Progenitor cell of endocrine pancreas (in vitro differentiated cells): Measurements from ENCODE around the gene UVRAG. TPM values are rescaled to one million over a fixed set of nuclear protein-coding genes. Genes with fewer than 3 reads are reported as not detected.

Source experiments
- DNase-seq: peaks from one replicate; pipeline ENCODE4 v3.0.0; 2021; ENCODE audit warnings: low spot score; ENCODE audit not compliant: unreplicated experiment
- H3K27ac Mint-ChIP-seq: 2 replicates; pipeline ENCODE4 v1.8.0; 2021; ENCODE audit warnings: mild to moderate bottlenecking, moderate library complexity, mixed read lengths
- H3K27me3 Mint-ChIP-seq: 2 replicates; pipeline ENCODE4 v1.8.0; 2021; ENCODE audit warnings: mixed read lengths
- H3K36me3 Mint-ChIP-seq: 2 replicates; pipeline ENCODE4 v1.8.0; 2022; ENCODE audit warnings: mixed read lengths; ENCODE audit not compliant: insufficient read depth
- H3K4me1 Mint-ChIP-seq: 2 replicates; pipeline ENCODE4 v1.8.0; 2021; ENCODE audit warnings: low read depth, mixed read lengths
- H3K4me3 Mint-ChIP-seq: 2 replicates; pipeline ENCODE4 v1.8.0; 2021; ENCODE audit warnings: low read depth, mild to moderate bottlenecking, moderate library complexity, mixed read lengths
- H3K9me3 Mint-ChIP-seq: 2 replicates; pipeline ENCODE4 v1.8.0; 2021; ENCODE audit warnings: low read depth, mixed read lengths
- total RNA-seq: library from RNA; stranded (reverse); gene quantifications from 2 replicates; pipeline ENCODE4 v1.2.1, GENCODE V29; 2021
- TF ChIP-seq, protein P1 (sequence below): fragments of 200-600 bp; sonication (generic); IDR thresholded peaks from one replicate; pipeline ENCODE4 v1.5.0; 2021; ENCODE audit warnings: antibody characterized with exemption, mild to moderate bottlenecking; ENCODE audit not compliant: unreplicated experiment

Gene UVRAG
- total RNA-seq, 1 donor from 2014 or later = 25.7 TPM

DNA sequence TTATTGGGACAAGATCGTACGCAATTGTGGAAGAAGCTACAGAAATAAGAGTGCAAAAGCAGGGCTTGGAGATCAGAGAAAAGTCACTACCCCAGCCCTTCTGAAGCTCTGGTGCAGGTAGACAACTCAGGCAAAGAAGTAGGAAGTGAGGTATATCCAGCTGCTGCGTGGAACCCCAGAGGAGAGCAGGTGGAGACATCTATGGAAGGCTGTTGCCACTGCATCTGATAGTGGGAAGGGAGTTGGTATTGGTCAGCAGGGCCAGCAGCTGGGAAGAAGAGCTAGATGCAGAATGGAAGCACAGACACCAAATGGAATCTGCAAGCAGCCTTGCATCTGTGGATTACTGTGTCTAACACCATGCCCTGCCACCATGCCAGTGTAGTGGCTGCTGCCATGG is 226.2 kb downstream of the UVRAG start:
- peak overlapping the region; percentile 11 for H3K27ac Mint-ChIP-seq
- no peaks in the 10 kb centered on the region for H3K9me3 Mint-ChIP-seq
- no peak for DNase-seq
- no peaks in the 10 kb centered on the region for H3K36me3 Mint-ChIP-seq
- no peak overlapping the region for H3K4me3 Mint-ChIP-seq
- H3K4me1 Mint-ChIP-seq = peaks cover 23% of the 10 kb centered on the region
- no peaks in the 10 kb centered on the region for H3K27me3 Mint-ChIP-seq
- TF ChIP-seq, protein P1, sequence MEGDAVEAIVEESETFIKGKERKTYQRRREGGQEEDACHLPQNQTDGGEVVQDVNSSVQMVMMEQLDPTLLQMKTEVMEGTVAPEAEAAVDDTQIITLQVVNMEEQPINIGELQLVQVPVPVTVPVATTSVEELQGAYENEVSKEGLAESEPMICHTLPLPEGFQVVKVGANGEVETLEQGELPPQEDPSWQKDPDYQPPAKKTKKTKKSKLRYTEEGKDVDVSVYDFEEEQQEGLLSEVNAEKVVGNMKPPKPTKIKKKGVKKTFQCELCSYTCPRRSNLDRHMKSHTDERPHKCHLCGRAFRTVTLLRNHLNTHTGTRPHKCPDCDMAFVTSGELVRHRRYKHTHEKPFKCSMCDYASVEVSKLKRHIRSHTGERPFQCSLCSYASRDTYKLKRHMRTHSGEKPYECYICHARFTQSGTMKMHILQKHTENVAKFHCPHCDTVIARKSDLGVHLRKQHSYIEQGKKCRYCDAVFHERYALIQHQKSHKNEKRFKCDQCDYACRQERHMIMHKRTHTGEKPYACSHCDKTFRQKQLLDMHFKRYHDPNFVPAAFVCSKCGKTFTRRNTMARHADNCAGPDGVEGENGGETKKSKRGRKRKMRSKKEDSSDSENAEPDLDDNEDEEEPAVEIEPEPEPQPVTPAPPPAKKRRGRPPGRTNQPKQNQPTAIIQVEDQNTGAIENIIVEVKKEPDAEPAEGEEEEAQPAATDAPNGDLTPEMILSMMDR = no peak

DNA sequence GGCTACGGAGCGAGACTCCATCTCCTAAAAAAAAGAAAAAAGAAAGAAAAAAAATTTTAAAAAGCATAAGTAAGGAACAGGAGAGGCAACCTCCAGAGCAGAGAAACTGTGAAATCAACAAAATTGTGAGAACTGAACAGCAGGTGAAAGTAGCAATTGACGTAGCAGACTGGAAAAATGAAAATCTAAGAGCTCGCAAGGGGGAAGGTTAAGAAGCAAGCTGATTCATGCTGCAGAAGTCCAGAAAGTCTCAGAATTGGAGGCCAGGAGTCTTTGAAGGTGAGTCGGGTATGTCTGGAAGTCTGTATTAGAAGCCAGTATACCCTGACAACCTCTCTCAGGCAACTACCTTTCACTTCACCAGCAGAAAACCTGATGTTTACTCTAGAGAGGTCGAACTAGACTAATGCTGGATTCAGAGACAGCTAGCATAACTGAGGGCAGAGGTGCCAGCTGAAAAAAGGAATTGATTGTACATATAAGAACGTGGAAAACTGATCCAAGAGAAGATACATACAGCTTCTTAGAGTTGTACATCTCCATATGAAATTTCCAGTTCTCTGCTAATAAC is 229.8 kb downstream of the UVRAG start:
- Mint-ChIP-seq H3K27me3 (no peaks in the 10 kb centered on the region), H3K36me3 (peaks cover 20% of the 10 kb centered on the region), H3K27ac (no peak overlapping the region), H3K4me1 (peaks cover 32% of the 10 kb centered on the region), H3K4me3 (no peak overlapping the region), H3K9me3 (peaks cover 16% of the 10 kb centered on the region)
- TF ChIP-seq, protein P1 = no peak
- no peak for DNase-seq

DNA sequence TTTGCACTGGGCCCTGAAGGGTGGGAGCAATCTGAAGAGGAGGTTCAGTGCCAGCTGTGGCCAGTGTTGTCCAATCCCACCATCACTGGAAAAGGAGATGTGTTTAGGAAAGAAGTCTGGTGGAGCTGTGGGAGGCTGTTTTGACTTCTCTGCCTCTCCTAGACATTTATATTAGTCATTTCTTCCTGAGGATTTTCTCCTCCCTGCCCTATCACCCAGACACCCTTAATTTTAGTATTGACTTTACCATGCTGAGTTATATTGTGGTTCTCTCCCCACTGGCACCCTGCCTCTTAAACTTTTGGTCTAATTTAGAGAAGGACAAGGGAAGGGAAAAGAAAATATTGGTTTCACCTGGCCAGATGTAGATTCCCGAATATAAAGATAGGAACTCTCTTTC is 232.2 kb downstream of the UVRAG start:
- H3K9me3 Mint-ChIP-seq = peaks cover 16% of the 10 kb centered on the region
- peaks cover 25% of the 10 kb centered on the region for H3K36me3 Mint-ChIP-seq
- H3K27me3 Mint-ChIP-seq = no peaks in the 10 kb centered on the region
- TF ChIP-seq, protein P1 = no peak
- H3K4me1 Mint-ChIP-seq = peaks cover 33% of the 10 kb centered on the region
- no peak for DNase-seq
- H3K27ac Mint-ChIP-seq = peak overlapping the region; percentile 81
- H3K4me3 Mint-ChIP-seq = no peak overlapping the region

DNA sequence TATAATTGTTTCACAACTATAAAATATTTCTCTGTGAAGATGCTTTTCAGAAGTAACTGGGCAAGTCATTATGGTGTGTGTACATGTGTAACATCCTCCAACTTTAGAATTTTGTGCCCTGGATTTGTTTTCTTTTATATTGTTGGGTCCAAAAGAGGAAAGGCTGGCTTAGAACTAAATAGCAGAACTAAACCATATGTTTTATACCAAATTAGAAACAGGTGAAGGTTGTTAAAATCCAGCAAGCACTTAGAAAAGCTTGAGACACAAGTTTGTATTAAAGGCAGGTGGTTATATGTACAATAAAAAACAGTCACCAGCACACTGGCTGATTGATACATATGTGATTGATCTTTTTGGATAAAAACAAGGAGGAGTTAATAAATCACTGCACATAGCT is 232.8 kb downstream of the UVRAG start:
- Mint-ChIP-seq H3K27ac (no peak overlapping the region), H3K4me3 (no peak overlapping the region), H3K9me3 (peaks cover 16% of the 10 kb centered on the region), H3K4me1 (peaks cover 35% of the 10 kb centered on the region), H3K27me3 (no peaks in the 10 kb centered on the region), H3K36me3 (peaks cover 30% of the 10 kb centered on the region)
- no peak for DNase-seq
- TF ChIP-seq, protein P1 = no peak

DNA sequence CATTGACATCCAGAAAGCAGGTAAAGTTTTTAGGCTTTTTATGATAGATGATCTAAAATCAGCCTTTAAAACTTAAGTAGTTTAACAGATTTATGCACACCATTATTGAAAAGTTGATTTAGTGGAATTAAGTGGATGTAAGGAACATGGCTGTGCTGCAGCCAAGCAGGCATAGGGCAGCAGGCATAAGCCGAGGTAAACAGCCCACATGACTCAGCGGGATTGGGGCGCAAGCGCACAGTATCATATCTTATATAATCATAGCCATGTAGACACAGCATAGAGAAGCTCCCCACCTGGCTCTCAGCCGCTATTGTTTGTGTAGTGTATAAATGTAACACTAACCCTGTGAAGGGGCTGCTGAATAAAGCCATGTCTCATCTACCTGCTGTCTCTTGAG is 233.8 kb downstream of the UVRAG start:
- H3K4me1 Mint-ChIP-seq = peaks cover 33% of the 10 kb centered on the region
- no peak overlapping the region for H3K27ac Mint-ChIP-seq
- DNase-seq = no peak
- H3K9me3 Mint-ChIP-seq = peaks cover 16% of the 10 kb centered on the region
- TF ChIP-seq, protein P1 = no peak
- peaks cover 33% of the 10 kb centered on the region for H3K36me3 Mint-ChIP-seq
- H3K4me3 Mint-ChIP-seq = no peak overlapping the region
- no peaks in the 10 kb centered on the region for H3K27me3 Mint-ChIP-seq
